GM10266 (cell line): ENCODE measurements around the gene GPR65.

Experiments used
- DNase-seq: peaks from one replicate; pipeline ENCODE4 v3.0.0; 2012; ENCODE audit errors: extremely low spot score
- CTCF ChIP-seq: IDR thresholded peaks from 2 replicates; pipeline ENCODE4 v1.5.1; 2012; ENCODE audit warnings: mild to moderate bottlenecking, low read depth; ENCODE audit not compliant: control insufficient read depth, insufficient read depth; ENCODE audit errors: missing control alignments

GPR65 gene

GRCh38 chr14:88037325-88037724 lies 32.4 kb downstream of the GPR65 start:
- no peak for DNase-seq
- no peak for TF ChIP-seq CTCF

GRCh38 chr14:88039197-88039596 lies 34.3 kb downstream of the GPR65 start:
- no peak for TF ChIP-seq CTCF
- DNase-seq, result no peak

- no peak for DNase-seq
- no peak for TF ChIP-seq CTCF
Observed at GRCh38 chr14:88040146-88040545, 35.2 kb downstream of the GPR65 start.

- DNase-seq, result no peak
- TF ChIP-seq CTCF, result no peak
Observed at GRCh38 chr14:88043529-88044443, 38.9 kb downstream of the GPR65 start.

- no peak for DNase-seq
- TF ChIP-seq CTCF, result no peak
Observed at GRCh38 chr14:88044444-88044758, 39.5 kb downstream of the GPR65 start.

GRCh38 chr14:88044776-88045446 lies 40.0 kb downstream of the GPR65 start:
- no peak for TF ChIP-seq CTCF
- no peak for DNase-seq

- TF ChIP-seq CTCF, result no peak
- no peak for DNase-seq
Observed at GRCh38 chr14:88045705-88046104, 40.8 kb downstream of the GPR65 start.
